Choroid plexus epithelial cell (primary cell): ENCODE results near the gene CBFB.

Source experiments
- DNase-seq: peaks from one replicate; pipeline ENCODE4 v3.0.0-alpha.2; 2010; ENCODE audit warnings: low read depth
- H3K4me3 ChIP-seq: 2 replicates; pipeline ENCODE4 v1.5.1; 2011; ENCODE audit warnings: low read depth, mild to moderate bottlenecking, control low read depth, low read length, moderate library complexity
- CTCF ChIP-seq: conservative IDR thresholded peaks from 2 replicates; pipeline ENCODE4 v1.5.1; 2011; ENCODE audit warnings: low read depth, mild to moderate bottlenecking, control low read depth, inconsistent platforms, low read length, moderate library complexity

The CBFB gene

GRCh38 chr16:67148656-67149275 lies 119.8 kb downstream of the CBFB start:
- no peak overlapping the region for H3K4me3 ChIP-seq
- DNase-seq: no peak
- TF ChIP-seq CTCF: no peak

DNA sequence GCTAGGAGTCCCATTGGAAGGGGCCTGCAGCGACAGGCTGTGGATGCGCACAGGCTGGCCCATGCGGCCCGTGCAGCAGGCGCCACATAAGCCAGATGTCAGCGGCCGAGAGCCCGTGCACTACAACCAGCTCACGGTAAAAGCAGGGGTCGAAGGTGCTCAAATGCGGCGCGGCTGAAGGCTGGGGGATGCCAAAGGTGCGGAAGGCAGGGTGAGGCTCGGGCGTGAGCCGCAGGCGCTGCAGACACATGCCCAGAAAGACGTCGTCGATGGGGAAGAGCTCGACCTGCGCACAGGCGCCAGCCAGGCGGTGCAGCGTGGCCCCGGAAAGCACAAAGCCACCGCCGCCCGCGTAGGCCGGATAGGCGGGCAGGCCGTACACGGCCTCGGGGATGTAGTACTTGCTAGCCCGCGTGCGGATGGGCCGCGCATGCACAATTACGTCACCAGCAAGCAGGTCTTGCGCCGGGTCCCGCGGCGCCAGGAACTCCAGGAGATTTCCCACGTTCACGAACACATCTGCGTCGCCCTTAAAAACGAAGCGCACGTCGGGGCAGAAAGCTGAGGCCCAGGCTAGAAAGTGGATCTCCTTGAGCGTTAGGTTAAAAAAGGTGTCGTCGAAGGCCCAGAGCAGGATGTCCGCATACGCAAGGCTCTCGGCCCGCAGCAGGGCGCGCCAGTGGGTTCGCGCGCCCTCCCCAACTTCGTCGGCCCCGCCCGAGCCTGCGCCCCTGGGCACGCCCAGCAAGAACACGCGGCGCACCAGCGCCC lies 120.5 kb downstream of the CBFB start:
- no peak for DNase-seq
- no peak for TF ChIP-seq CTCF
- H3K4me3 ChIP-seq: peak overlapping the region; percentile 79

DNA sequence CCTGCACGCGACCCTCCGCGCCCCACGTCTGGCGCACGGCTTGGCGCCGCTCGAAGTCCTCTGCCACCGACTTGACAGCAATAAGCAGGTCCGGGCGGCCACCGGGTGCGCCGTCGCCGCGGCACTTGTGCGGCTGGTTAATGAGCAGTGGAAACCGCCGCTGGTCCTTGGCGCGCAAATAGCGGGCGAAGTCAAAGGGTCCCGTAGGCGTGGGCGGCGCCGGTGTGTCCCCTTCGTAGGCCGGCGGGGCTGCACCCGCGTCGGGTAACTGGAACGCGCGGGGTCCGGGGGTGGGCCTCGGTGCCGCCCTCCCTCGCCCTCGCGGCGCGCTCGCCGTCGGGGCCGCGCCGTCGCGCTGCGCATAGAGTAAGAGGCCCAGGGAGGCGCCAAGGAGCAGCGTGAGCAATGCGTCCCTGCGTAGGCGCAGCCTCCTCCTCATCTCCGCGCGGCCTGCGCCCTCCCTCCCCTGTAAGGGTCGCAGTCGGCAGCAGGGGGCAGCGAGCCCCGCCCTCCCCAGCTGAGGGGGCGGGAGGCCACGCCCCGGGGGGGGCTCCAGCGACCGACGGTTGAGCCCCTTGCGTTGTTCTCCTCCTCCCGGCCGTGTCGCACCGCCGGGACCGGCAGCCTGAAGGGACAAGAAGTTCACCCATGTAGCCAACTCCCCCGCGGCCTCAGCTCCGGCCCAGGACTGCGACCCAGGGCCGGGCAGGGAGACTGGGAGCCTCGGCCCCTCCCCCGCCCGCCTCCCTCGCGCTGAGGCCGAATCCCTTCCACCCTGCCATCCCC lies 121.3 kb downstream of the CBFB start:
- H3K4me3 ChIP-seq: peak overlapping the region; percentile 79
- TF ChIP-seq CTCF: no peak
- peak; percentile 84 for DNase-seq
